ENCODE measurements around the gene MMP3.

DNA sequence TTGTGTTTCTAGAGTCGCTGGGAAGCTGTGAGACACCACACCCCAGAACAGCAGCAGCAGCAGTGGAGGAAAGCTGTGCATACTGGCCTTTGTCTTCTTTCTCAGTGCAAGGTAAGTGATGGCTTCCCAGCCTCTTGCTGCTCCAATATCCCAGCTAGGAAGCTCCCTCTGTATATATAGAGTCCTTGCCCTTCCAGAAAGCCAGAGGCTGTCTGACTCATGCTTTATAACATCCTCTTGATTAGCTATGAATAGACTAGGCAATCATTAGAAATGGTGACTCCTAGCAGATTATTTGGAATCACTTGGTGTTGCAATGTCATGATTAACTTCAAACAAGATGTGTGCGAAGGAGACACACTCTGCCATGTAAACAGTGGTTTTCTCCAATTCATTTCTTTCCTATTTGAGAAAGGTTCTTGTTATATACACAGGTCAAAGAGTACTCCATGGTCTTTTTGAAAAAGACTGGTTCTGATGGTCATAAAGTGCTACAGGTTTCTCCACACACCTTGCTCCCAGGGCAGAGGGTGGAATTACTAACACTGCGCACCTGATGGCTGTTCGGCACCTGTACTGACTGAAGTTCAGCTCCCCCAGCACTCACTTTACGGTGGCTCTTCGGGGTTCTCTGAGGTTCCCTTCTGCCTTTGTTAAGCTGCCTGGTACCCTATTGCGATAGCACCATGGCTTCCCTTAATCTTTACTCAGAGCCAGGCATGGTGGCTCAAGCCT, 45.2 kb downstream of the MMP3 start, which contains the start of gene MMP1:
- TF ChIP-seq, protein P1, sequence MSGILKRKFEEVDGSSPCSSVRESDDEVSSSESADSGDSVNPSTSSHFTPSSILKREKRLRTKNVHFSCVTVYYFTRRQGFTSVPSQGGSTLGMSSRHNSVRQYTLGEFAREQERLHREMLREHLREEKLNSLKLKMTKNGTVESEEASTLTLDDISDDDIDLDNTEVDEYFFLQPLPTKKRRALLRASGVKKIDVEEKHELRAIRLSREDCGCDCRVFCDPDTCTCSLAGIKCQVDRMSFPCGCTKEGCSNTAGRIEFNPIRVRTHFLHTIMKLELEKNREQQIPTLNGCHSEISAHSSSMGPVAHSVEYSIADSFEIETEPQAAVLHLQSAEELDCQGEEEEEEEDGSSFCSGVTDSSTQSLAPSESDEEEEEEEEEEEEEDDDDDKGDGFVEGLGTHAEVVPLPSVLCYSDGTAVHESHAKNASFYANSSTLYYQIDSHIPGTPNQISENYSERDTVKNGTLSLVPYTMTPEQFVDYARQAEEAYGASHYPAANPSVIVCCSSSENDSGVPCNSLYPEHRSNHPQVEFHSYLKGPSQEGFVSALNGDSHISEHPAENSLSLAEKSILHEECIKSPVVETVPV (CRISPR knock-in tag; IDR thresholded peaks at IDR 0.05), result no peak
- TF ChIP-seq, protein P2, sequence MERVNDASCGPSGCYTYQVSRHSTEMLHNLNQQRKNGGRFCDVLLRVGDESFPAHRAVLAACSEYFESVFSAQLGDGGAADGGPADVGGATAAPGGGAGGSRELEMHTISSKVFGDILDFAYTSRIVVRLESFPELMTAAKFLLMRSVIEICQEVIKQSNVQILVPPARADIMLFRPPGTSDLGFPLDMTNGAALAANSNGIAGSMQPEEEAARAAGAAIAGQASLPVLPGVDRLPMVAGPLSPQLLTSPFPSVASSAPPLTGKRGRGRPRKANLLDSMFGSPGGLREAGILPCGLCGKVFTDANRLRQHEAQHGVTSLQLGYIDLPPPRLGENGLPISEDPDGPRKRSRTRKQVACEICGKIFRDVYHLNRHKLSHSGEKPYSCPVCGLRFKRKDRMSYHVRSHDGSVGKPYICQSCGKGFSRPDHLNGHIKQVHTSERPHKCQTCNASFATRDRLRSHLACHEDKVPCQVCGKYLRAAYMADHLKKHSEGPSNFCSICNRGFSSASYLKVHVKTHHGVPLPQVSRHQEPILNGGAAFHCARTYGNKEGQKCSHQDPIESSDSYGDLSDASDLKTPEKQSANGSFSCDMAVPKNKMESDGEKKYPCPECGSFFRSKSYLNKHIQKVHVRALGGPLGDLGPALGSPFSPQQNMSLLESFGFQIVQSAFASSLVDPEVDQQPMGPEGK (CRISPR knock-in tag; IDR thresholded peaks at IDR 0.05; ENCODE audit: borderline replicate concordance), result no peak
- TF ChIP-seq SNAI2 (CRISPR knock-in tag; IDR thresholded peaks at IDR 0.05) (no peak), TCF4 (CRISPR knock-in tag; IDR thresholded peaks at IDR 0.05; ENCODE audit: borderline replicate concordance) (no peak), OSR1 (CRISPR knock-in tag; IDR thresholded peaks at IDR 0.05) (no peak), ESRRG (CRISPR knock-in tag; IDR thresholded peaks at IDR 0.05) (no peak)

Measured in SK-N-SH treated with all-trans-retinoic acid at 6 μM for 48 hours (cell line).